HG02885 (cell line): Measurements from ENCODE around the gene NPVF.

Source experiments
- ATAC-seq: cut with Tn5 transposase; IDR thresholded peaks from one replicate; pipeline ENCODE4 v1.9.1; 2021; ENCODE audit warnings: mild to moderate bottlenecking; ENCODE audit not compliant: unreplicated experiment, poor library complexity

Gene NPVF

GRCh38 chr7:25179325-25179724 lies 49.0 kb downstream of the NPVF start:
- no peak for ATAC-seq
